Fibroblast of mammary gland (primary cell): ENCODE measurements around the gene KIZ.

Experiments
- DNase-seq: peaks from one replicate; pipeline ENCODE4 v3.0.0-alpha.2; 2010; ENCODE audit warnings: low read depth
- H3K4me3 ChIP-seq: 2 replicates; pipeline ENCODE4 v1.5.1; 2011; ENCODE audit warnings: low read depth, mild to moderate bottlenecking, low read length, moderate library complexity; ENCODE audit not compliant: control insufficient read depth
- TF ChIP-seq, protein P1 (sequence below): conservative IDR thresholded peaks from 2 replicates; pipeline ENCODE4 v1.5.1; 2011; ENCODE audit warnings: low read depth, low read length, inconsistent platforms; ENCODE audit not compliant: control insufficient read depth, insufficient read depth

The KIZ gene

GRCh38 chr20:21219686-21220085 lies 93.8 kb downstream of the KIZ start:
- TF ChIP-seq, protein P1, sequence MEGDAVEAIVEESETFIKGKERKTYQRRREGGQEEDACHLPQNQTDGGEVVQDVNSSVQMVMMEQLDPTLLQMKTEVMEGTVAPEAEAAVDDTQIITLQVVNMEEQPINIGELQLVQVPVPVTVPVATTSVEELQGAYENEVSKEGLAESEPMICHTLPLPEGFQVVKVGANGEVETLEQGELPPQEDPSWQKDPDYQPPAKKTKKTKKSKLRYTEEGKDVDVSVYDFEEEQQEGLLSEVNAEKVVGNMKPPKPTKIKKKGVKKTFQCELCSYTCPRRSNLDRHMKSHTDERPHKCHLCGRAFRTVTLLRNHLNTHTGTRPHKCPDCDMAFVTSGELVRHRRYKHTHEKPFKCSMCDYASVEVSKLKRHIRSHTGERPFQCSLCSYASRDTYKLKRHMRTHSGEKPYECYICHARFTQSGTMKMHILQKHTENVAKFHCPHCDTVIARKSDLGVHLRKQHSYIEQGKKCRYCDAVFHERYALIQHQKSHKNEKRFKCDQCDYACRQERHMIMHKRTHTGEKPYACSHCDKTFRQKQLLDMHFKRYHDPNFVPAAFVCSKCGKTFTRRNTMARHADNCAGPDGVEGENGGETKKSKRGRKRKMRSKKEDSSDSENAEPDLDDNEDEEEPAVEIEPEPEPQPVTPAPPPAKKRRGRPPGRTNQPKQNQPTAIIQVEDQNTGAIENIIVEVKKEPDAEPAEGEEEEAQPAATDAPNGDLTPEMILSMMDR: no peak

DNA sequence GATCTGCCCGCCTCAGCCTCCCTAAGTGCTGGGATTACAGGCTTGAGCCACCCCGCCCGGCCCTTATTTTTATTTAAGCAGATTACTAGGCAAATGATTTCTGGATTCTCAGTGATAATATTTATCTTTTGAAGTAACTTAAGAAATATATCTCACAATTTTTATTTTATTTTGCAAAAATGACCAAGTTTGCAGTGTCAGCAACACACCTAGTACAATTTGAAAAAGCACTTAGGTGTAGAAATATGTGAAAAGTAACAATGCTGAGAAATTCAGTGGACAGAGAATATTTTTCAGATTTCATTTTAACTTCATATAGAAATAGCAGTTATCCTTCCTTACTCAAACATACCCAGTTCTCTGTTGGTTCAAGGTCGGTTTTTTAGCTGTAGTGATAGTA lies 98.3 kb downstream of the KIZ start:
- TF ChIP-seq, protein P1: no peak
- no peak for DNase-seq
- no peak overlapping the region for H3K4me3 ChIP-seq

More at GRCh38 chr20:21219686-21220085, 93.8 kb downstream of the KIZ start:
- no peak for DNase-seq
- no peak overlapping the region for H3K4me3 ChIP-seq

- DNase-seq: peak; percentile 9
- H3K4me3 ChIP-seq: no peak overlapping the region
- TF ChIP-seq, protein P1: no peak
Observed at GRCh38 chr20:21225215-21225947, 99.5 kb downstream of the KIZ start.

- TF ChIP-seq, protein P1: no peak
- DNase-seq: no peak
- H3K4me3 ChIP-seq: no peak overlapping the region
Observed at GRCh38 chr20:21228511-21228910, 102.6 kb downstream of the KIZ start.

- no peak overlapping the region for H3K4me3 ChIP-seq
- TF ChIP-seq, protein P1: no peak
- DNase-seq: peak; percentile 15
Observed at GRCh38 chr20:21229163-21229562, 103.3 kb downstream of the KIZ start.

GRCh38 chr20:21230220-21230619 lies 104.3 kb downstream of the KIZ start:
- no peak overlapping the region for H3K4me3 ChIP-seq
- DNase-seq: no peak
- TF ChIP-seq, protein P1: no peak

- TF ChIP-seq, protein P1: no peak
- peak; percentile 20 for DNase-seq
- no peak overlapping the region for H3K4me3 ChIP-seq
Observed at GRCh38 chr20:21230686-21231085, 104.8 kb downstream of the KIZ start.
